ENCODE data around the gene TNNI3.
"Not testable (repeated sequence)": the region's sequence is repeated elsewhere in the genome, so short reads cannot be mapped to it uniquely, and the experiment has no call there.

TNNI3 gene

DNA sequence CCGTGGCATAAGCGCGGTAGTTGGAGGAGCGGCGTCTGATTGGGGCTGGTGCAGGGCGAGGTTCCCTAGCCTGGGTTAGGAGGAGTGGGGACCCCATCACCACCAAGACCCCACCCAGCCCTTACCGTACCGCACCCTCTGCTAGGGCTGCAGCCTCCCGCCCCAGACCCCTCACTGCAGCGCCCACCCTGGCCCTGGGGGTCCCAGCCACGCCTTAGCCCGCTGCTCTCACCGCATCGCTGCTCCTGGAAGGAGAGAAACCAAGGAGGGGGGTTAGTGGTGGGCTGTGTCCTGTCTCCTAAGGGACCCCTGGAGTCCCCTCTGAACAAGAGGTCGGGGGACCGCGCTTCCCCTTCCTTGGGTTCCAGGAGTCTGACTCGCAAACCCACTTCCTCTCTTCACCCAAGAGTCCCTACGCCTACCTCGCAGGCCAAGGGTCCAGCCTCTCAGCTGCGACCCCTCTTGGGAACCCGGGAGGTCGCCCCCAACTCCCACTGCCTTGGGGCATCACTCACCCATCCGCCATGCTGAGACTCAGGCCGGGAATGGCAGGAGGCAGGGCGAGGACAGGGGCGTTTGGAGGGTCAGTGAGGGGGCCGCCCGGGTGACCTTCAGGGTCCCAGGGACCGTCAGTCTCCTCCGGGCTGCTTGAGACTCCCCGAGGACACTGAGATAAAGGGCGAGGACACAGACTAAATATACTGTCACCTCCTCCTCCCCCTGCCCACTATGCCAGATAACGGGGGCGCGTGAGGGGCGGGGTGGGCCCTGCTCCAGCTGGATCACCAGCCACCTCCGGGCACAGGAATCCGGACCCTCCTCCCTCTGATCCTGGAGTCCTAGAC, at the start of gene TNNI3:
TNNI3 (minus strand) TSS at position 669 of the 845 bp plus-strand sequence; CDS start at position 526, 143 bp downstream.
- peak within 1 kb of the TSS; percentile 44 for H3K4me3 ChIP-seq (ENCODE audit: low read depth, low read length)

DNA sequence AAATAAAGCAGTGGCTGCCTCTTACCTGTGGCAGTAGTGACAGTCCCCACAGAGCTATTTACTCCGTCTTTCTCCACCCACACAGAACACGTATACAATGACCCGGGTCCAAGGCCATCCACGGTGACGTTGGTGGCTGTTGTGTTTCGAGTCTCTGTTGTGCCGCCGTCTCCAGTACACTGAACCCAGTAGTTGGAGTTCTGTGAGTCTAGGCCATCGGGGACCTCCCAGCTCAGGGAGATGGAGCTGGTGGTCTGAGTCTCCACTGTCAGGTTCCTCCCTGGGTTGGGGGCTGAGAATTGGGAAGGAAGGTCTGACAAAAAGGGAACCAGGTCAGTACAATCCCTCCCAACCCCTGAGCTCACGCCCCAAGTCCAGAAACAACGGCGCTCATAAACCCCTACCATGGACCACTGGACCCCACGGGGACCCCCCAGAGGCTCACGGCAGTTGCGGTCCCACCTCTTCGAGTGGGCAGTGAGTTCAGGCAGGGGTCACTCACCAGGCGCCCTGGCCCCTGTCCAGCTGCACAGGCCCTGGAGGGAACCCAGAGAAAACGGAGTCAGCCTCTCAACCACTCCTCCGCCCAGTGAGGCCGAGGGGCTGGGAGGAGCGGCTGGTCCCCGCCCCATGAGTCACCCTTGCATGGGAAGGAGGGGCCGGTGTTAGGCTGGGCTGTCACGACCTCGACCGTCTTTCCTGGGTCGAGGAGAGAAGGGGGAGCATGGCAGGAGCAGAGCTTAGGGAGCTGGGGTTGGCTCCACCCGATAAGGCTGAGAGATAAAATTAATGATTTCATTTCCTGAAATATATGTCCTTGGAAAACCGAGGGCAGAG, 49.4 kb upstream of the TNNI3 start:
- H3K4me3 ChIP-seq (ENCODE audit: low read depth, low read length), result no peak overlapping the region

DNA sequence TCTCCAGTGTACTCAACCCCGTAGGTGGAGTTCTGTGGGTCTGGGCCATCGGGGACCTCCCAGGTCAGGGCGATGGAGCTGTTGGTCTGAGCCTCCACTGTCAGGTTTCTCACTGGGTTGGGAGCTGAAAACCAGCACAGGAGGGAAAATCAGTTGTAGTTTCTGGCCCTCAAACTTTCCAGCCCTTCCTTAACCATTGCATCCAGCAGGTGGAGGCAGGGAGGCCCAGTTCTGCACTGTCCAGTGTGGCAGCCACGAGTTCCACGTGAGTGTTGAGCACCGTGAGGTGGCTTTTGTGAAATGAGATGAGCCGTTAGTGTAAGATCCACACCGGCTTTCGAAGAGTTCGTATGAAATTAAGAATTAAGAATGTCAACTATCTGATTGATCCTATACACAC, 44.7 kb upstream of the TNNI3 start:
- not testable (repeated sequence) for H3K4me3 ChIP-seq (ENCODE audit: low read depth, low read length)

DNA sequence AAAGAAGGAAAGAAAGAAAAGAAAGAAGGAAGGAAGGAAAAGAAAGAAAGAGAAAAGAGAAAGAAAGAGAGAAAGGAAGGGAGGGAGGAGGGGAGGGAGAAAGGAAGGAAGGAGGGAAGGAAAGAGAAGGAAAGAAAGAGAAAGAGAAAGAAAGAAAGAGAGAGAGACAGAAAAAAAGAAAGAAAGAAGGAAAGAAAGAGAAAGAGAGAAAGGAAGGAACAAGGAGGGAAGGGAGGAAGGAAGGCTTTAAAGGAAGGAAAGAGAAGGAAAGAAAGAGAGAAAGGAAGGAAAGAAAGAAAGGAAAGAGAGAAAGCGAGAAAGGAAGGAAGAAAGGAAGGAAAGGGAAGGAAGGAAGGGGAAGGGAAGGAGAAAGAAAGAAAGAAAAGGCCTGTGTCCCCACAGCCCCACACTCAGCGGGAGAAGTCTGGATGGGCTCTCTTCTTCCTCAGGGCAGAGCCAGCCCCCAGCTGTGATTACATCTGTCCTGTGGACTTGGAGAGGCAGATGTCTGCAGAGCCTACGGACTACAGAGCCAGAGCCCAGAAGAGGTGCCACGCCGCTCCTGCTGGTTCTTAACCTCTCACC, 42.2 kb upstream of the TNNI3 start:
- H3K4me3 ChIP-seq (ENCODE audit: low read depth, low read length), result no peak overlapping the region

DNA sequence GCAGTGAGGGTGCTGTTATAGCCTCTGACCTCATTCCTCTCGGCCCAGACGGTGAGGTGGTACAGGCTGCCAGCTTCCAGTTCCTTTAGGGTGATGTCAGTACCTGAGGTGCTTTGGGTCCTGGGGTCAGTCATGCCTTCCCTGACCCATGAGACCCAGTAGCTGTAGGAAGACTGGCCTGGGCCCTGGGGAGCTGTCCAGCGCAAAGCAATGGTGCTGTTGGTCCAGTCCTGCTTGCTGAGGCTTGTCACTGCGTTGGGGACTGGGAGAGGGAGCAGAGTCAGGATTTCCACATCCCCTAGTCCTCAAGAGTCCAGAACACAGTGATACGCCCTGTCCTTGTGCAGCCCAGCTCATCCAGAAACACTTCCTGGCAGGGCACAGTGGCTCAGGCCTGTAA, 41.1 kb upstream of the TNNI3 start:
- no peak overlapping the region for H3K4me3 ChIP-seq (ENCODE audit: low read depth, low read length)

DNA sequence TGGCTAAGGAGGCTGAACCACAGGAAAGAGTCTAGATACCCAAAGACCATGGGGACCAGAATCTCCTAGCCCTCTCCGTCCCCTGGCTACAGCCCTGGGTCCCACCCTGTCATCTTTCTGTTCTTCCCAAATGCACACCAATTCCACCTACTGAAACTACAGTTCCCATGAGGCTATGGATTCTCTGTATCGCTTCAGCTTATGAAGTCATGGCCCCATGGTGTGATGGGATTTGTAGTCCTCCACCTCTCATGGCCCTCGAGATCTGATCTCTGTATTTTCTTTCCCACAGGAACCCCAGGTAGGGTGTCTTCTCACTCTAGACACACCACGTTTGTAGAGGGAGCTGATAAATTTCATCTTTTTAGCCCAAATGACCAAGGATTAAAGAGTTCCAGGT, 40.0 kb upstream of the TNNI3 start:
- no peak overlapping the region for H3K4me3 ChIP-seq (ENCODE audit: low read depth, low read length)

DNA sequence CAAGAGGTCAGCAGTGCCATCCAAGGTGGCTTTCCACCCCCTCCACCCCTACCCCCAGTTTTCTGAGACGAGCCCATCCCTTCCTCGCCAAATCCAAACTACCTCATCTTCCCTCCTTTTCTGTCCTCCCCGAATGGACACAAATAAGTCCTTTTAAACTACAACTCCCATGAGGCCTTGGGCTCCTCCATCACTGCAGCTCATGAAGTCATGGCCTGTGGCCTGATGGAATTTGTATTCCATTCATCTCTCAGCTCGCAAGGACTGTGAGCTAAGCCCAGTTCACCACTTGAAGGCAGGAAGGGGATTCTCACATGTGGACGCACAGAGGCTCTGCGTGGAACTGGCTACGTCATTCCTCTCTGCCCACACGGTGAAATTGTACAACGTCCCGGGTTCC, 39.3 kb upstream of the TNNI3 start:
- H3K4me3 ChIP-seq (ENCODE audit: low read depth, low read length), result no peak overlapping the region

DNA sequence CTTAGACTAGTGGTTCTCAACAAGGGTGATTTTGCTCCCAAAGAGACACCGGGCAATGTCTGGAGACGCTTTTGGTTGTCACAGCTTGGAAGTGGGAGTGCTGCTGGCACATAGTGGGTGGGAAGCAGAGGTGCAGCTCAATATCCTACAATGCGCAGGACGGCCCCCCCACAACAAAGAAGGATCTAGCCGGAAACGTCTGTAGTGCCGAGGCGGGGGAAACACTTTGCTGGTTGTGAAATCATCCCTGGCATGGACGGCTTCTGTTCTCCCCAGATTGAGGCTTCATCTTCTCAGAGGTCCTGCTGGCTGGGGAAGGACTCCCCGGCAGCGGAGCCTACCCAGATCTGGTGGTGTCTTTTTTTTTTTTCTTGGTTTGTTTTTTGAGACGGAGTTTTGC, 35.9 kb upstream of the TNNI3 start:
- no peak overlapping the region for H3K4me3 ChIP-seq (ENCODE audit: low read depth, low read length)

DNA sequence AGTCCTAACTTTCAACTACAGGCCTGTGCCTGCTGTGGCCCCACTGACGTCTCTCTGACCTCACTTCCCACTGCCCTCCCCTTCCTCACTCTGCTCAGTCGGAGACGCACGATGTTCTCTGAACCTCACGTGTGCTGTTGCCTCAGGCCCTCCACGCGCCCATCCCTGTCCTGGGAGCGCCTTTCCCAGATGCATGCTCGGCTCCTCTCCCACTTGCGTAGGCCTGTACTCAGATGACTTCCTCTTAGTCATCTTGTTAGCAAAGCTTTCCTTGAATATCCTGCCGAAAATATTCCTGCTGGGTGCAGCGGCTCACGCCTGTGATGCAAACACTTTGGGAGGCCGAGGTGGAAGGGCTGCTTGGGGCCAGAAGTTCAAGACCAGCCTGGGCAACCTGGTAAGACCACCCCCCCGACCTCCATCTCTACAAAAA, 31.9 kb upstream of the TNNI3 start:
- H3K4me3 ChIP-seq (ENCODE audit: low read depth, low read length), result no peak overlapping the region

DNA sequence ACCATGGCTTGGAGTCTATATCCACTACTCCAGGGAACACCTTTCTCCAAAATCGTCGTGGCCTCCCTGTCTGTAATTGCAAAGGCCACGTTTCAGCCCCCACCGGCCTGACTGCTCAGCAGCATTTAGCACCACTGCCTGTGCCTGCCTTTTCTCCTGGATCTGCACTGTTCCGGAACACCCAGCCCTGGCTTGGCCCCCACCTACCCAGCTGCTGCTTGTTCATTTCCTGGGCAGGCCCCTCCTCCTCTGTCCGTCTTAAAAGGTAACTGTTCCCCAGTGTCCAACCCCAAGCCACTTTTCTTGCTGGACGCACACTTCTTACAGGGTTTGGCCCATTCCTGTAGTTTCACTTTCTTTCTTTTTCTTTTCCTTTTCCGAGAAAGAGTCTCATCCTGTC, 31.1 kb upstream of the TNNI3 start:
- H3K4me3 ChIP-seq (ENCODE audit: low read depth, low read length), result no peak overlapping the region

DNA sequence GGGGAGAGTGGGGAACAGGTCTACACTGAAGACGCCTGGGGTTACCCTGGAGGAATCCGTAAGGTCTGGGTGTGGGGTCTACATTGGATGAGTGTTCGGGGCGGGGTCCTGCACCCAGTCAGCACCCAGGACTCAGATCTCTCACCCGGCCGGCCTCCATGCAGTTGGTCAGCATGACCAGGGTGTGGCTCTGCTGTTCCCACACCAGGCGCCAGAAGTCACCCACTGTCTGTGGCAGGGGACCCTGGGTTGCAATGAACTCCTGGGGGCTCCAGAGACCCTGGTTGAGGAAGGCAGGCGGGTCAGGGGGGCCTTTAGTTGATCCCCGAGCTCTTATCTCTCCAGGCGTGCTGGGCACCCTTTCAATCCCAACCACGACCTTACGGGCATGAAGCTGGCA, 28.5 kb upstream of the TNNI3 start:
- no peak overlapping the region for H3K4me3 ChIP-seq (ENCODE audit: low read depth, low read length)

DNA sequence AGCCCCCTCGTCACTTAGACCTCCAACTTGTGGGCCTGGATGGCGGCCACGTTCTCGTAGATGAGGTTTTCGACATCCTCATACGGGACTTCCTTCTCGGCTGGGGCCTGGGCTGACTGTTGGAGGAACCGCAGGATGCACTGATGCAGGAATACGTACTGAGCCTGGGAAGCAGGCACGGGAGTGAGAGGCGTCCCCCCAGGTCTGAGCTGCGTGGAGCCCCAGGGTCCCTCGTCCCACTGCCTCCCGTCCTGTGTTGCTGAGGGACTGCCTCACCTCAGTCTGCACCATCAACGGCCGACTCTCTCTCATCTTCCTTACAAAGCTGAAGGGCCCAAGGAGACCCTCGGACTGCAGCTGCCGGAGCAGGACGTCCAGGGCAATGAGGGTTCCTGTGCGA, 24.2 kb upstream of the TNNI3 start:
- H3K4me3 ChIP-seq (ENCODE audit: low read depth, low read length), result no peak overlapping the region

DNA sequence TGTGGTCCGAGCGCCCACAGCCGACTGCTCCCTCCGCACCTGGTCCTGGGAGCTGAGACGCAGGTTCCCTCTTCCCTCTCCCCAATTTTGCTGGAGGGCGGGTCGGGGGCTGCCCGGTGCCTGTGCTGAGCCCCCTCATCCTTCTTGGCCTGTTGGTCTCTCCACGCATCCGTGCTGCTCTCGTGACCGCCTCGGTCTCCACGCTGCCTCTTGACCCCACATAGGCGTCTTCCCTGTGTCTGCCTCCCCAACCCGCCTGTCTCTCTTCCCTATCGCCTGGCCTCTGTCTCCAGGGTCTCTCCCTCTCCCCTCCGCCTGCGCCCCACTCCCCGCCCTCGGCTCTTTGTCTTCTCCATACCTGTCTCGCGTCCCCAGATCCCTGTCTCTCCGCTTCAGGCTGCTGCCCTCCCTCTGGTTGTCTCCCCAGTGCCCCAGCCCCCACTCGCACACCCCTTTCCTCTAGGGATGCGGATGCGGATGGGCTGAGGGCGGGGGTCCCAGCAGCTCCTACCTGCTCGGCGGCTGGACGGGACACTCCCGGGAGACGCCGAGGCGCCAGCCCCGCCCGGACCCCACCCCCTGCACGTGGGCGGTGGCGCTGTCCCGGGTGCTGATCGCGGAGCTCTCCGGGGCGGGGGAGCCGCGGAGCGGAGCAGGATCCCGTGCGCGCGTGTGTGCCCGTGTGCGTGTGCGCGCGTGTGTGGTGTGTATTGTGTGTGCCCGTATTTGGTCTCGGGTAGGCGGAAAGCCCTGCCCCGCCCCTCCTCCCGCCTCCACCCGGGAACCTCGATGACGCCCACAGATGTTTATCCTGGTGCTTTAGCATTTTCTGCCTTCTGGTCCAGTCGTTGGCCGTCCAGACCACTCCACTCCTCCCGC, 22.3 kb upstream of the TNNI3 start, which contains the start of gene SYT5:
SYT5 (minus strand) TSS at position 684 of the 879 bp plus-strand sequence. CDS start 1,248 bp downstream, outside the sequence.
- peak within 1 kb of the TSS; percentile 60 for H3K4me3 ChIP-seq (ENCODE audit: low read depth, low read length)

DNA sequence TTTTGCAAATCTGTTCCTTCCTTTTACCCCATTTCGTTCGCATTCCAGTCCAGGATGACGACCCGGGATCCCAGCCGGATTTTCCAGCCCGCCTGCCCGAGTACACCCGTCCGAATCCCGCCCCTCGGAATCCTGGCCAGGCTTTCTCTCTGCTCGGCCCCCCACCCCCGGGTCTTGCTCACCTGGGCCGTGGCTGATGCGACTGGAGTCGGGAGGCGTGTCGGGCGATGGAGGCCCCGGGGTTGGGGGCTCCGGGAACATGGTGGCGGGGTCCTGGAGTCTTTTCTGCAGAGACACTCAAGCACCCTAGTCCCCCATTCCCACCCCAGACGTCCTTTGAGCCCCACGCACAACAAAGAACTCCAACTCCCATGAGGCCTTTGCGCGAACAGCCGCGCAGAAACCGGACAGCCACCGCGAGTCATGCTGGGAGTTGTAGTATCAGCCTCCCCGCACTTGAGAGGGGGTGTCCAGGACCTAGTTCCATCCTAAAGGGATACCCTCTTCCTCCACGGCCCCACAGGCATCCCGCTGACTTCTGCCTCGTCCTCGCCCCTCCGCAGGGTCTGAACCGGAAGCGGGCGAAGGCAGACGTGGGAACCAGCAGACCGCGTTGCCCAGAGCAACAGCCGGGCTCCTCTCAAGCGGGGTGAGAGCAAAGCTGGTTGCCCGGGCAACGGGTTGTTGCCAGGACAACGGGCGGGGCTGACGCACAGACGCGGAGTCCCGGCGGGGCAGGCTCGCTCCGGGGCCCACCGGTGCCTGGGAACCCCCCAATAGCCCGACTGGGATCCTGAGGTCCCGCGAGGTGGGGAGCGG, 21.5 kb upstream of the TNNI3 start:
- H3K4me3 ChIP-seq (ENCODE audit: low read depth, low read length), result peak overlapping the region; percentile 60

DNA sequence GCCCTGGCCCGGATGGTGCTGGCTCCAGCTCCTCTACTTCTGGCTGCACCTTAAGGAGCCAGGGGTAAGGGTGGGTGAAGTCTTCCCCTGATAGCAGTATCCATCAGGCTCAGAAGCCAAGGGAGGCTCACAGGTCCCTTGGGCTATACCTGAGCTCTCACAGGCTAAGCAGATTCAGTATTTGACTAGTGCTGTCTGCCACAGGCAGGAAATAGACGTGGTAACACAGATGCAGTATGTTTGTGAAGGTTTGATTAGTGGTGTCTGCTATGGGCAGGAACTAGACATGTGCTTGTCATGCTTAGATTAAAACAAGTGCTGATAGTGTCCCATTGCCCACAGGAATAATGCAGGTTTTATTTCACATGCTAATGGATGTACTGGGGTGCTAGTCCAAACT, 18.5 kb upstream of the TNNI3 start:
- H3K4me3 ChIP-seq (ENCODE audit: low read depth, low read length), result no peak overlapping the region

DNA sequence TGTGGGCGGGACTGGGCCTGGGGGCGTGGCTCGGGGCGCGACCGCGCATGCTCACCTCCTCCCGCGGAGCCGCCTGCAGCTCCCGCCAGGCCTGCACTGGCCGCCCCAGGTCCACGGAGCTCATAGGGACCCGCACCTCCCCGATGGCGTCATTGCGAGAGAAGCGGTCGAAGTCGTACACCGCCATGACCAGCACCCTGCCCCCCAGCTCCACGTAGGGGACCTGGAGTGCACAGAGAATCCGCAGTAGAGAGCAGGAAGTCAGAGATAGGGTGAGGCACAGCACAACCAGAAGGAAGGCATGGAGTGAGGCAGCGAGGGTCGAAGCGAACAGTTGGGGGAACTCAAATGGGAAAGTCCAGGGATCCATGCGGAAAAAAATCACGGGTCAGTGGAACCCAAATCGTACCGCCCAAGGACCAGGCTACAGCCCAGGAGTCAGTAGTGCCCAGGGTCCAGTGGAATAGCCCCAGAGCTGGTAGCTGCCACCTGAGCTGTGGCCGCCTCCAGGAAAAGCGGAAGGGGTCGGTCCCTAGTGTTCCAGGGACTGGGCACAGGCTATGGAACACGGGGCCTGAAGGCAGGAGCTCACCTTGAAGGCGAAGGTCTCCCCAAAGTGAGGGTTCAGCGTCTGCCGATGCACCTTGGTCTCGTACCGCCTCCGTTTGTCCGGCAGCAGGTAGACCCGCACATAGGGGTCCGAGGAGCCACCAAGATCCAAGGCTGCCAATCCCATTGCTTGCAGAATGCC, 17.8 kb upstream of the TNNI3 start:
- no peak overlapping the region for H3K4me3 ChIP-seq (ENCODE audit: low read depth, low read length)

DNA sequence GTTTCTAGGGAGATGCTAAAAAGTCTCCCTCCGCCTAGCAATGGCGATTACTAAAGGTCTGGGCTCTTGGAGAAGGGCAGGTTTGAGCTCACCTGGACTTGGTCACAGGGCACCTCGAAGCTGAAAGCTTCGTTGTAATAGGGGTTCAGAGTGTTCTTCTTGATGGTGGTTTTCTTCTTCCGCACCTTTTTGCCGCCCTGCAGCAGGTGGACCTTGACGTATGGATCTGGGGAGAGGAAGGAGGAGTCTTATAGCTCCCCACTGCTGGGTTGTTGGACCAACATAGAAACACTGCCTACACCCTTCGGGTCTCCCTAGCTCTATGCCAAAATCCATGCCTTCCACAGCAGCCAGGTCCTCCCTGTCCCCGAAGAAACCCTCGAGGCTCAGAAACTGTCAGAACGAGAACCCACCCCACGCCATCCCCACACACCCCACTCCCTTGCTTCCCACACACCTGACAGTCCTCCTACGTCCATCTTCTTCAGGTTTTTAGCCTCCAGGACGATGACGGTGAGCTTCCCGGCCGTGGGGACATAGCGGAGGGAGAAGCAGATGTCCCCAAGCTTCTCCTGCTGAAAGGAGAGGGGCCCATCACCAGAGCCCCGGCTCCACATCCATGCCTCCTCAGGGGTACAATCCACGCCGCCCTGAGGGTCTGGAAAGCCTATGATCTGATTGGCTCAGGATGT, 17.0 kb upstream of the TNNI3 start:
- peak overlapping the region; percentile 20 for H3K4me3 ChIP-seq (ENCODE audit: low read depth, low read length)

DNA sequence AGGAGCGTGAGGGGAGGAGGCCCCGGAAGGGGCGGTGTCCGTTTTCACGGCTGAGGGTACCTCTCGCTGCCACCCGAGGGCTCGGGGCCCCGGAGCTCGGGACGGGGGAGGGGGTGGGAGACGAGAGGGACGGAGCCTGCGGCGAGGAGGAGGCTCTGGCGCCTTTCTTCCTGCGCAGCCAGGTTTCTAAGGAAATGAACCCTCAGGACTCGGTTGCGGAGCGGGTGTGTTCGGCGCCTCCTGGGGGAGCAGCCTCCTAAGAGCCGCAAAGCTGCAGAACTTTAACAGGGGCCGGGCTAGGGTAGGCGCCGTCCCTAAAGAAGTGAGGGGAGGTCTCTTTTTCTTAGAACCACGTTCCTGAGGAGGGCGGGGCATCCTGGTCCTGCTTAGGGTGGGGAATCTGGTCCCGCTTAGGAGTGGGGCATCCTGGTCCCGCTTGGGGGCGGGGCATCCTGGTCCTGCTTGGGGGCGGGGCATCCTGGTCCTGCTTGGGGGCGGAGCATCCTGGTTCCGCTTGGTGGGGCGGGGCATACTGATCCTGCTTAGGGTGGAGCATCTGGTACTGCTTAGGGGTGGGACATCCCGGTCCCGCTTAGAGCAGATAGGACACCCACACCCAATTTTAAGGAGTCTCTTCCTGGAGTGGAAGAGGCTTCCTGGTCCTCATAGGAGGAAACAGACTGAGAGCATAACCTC, 16.3 kb upstream of the TNNI3 start:
- peak overlapping the region; percentile 50 for H3K4me3 ChIP-seq (ENCODE audit: low read depth, low read length)

Data from iPS-11a (cell line).